ENCODE results near the gene LRRC55. TPM values are rescaled to one million over a fixed set of nuclear protein-coding genes. Genes with fewer than 3 reads are reported as not detected.

LRRC55 gene
- total and polyA plus RNA-seq, 2 experiments from 2014 or later = 0.21 TPM; not detected in 1

- Histone ChIP-seq H3K4me1 (ENCODE audit: low read depth) (peaks cover 2% of the 10 kb centered on the region), H3K4me3 (no peak overlapping the region), H3K27me3 (no peaks in the 10 kb centered on the region), H3K36me3 (no peaks in the 10 kb centered on the region), H3K27ac (no peak overlapping the region), H3K9me3 (ENCODE audit: low read depth) (no peaks in the 10 kb centered on the region)
- TF ChIP-seq CTCF (IDR thresholded peaks at IDR 0.05; ENCODE audit: low read depth, low read length) = no peak
- no peak for DNase-seq (ENCODE audit: low read depth in 1 of 2, low spot score in 1 of 2)
Observed at GRCh38 chr11:57224128-57224527, 42.4 kb downstream of the LRRC55 start.

GRCh38 chr11:57224537-57224936, 42.8 kb downstream of the LRRC55 start:
- TF ChIP-seq CTCF (IDR thresholded peaks at IDR 0.05; ENCODE audit: low read depth, low read length) = no peak
- no peaks in the 10 kb centered on the region for H3K27me3 ChIP-seq
- H3K36me3 ChIP-seq = no peaks in the 10 kb centered on the region
- H3K4me1 ChIP-seq (ENCODE audit: low read depth) = peaks cover under 1% of the 10 kb centered on the region
- no peaks in the 10 kb centered on the region for H3K9me3 ChIP-seq (ENCODE audit: low read depth)
- H3K27ac ChIP-seq = no peak overlapping the region
- no peak for DNase-seq (ENCODE audit: low read depth in 1 of 2, low spot score in 1 of 2)
- no peak overlapping the region for H3K4me3 ChIP-seq

- TF ChIP-seq CTCF (IDR thresholded peaks at IDR 0.05; ENCODE audit: low read depth, low read length) = no peak
Observed at GRCh38 chr11:57228600-57228999, 46.8 kb downstream of the LRRC55 start.

GRCh38 chr11:57230316-57230715, 48.6 kb downstream of the LRRC55 start:
- Histone ChIP-seq H3K4me3 (no peak overlapping the region), H3K27me3 (no peaks in the 10 kb centered on the region), H3K4me1 (ENCODE audit: low read depth) (peaks cover 6% of the 10 kb centered on the region), H3K36me3 (no peaks in the 10 kb centered on the region), H3K27ac (no peak overlapping the region), H3K9me3 (ENCODE audit: low read depth) (no peaks in the 10 kb centered on the region)
- DNase-seq (ENCODE audit: low read depth in 1 of 2, low spot score in 1 of 2) = no peak
- TF ChIP-seq CTCF (IDR thresholded peaks at IDR 0.05; ENCODE audit: low read depth, low read length) = no peak

More at GRCh38 chr11:57228600-57228999, 46.8 kb downstream of the LRRC55 start:
- Histone ChIP-seq H3K4me3 (no peak overlapping the region), H3K4me1 (ENCODE audit: low read depth) (no peaks in the 10 kb centered on the region), H3K36me3 (no peaks in the 10 kb centered on the region), H3K27ac (no peak overlapping the region), H3K9me3 (ENCODE audit: low read depth) (no peaks in the 10 kb centered on the region), H3K27me3 (no peaks in the 10 kb centered on the region)
- no peak for DNase-seq (ENCODE audit: low read depth in 1 of 2, low spot score in 1 of 2)

GRCh38 chr11:57230791-57231538, 49.2 kb downstream of the LRRC55 start:
- Histone ChIP-seq H3K27ac (no peak overlapping the region), H3K27me3 (no peaks in the 10 kb centered on the region), H3K4me3 (no peak overlapping the region), H3K36me3 (no peaks in the 10 kb centered on the region), H3K4me1 (ENCODE audit: low read depth) (peaks cover 12% of the 10 kb centered on the region), H3K9me3 (ENCODE audit: low read depth) (no peaks in the 10 kb centered on the region)
- TF ChIP-seq CTCF (IDR thresholded peaks at IDR 0.05; ENCODE audit: low read depth, low read length) = no peak
- peak; percentile 16 to 17 for DNase-seq (ENCODE audit: low read depth in 1 of 2, low spot score in 1 of 2)
